Neural progenitor cell (in vitro differentiated cells): ENCODE data around the gene RALGAPA1.

Experiments used
- CTCF ChIP-seq: fragments of 200-600 bp; sonication (generic); IDR thresholded peaks from 2 replicates; pipeline ENCODE4 v1.5.1; 2017; ENCODE audit warnings: antibody characterized with exemption, mild to moderate bottlenecking
- EZH2 ChIP-seq: fragments of 200-600 bp; sonication (generic); IDR thresholded peaks from 2 replicates; pipeline ENCODE4 v1.6.1; 2017; ENCODE audit warnings: antibody characterized with exemption, mild to moderate bottlenecking, moderate library complexity
- EZH2phosphoT487 ChIP-seq: fragments of 200-600 bp; sonication (generic); IDR thresholded peaks from 2 replicates; pipeline ENCODE4 v1.6.1; 2017; ENCODE audit warnings: antibody characterized with exemption

DNA sequence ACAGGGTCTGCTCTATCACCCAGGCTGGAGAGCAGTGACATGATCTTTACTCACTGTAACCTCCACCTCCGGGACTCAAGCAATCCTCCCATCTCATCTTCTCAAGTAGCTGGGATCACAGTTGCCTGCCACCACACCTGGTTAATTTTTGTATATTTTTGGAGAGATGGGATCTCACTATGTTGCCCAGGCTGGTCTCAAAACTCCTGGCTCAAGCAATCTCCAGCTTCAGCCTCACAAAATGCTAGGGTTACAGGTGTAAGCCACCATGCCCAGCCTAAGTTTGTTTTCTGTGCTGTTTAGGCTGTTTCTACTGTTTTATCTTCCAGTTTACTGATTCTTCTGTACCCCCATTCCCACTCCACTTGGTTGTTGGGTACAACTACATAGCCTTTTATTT lies 208.8 kb downstream of the RALGAPA1 start:
- TF ChIP-seq EZH2 (no peak), CTCF (no peak), EZH2phosphoT487 (no peak)
